Measurements from ENCODE around the gene ADAP1. TPM values are rescaled to one million over a fixed set of nuclear protein-coding genes. Genes with fewer than 3 reads are reported as not detected.
A peak's percentile ranks its signal among the peaks of the same experiment; 100 is the strongest.

ADAP1 gene
- total and polyA plus RNA-seq, 2 of the 13 experiments (the other 11 are each of a cell fraction or from before 2014, with no cell fraction given) = 10.5 to 24.6 TPM

DNA sequence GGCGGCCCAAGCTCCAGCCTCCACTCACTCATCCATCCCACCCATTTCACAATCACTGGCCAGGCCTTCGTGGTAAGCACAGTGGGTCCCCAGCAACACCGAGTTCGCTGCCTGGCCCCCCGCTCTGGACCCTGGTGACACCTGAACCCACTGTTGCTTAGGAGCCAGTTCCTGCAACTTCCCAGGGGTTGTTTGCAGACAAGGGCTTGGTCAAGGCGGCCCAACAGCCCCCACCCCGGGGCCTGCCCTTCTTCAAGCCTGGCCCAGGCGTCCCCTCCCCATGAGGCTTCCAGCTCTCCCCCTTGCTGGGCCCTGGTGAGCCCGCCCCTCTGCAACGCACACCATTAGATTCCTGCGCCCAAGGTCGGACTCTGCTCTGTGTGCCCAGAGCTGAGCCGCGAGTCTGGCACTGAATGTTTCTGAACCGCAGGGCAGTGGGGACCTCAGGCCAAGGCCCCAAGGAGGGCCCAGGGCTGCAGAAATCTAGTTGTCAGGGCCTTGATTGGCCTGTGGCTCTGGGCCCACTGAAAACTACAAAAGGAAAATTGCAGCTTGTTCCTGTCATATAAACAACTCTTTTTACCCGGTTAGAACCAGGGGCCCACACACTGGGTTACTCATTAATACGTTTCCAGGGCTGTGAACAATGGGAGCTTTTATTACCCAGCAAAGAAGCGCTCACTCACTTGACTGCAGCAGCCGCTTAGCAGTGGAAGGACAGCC is 23.0 kb upstream of the ADAP1 start (continued):
- TF ChIP-seq, protein P1, sequence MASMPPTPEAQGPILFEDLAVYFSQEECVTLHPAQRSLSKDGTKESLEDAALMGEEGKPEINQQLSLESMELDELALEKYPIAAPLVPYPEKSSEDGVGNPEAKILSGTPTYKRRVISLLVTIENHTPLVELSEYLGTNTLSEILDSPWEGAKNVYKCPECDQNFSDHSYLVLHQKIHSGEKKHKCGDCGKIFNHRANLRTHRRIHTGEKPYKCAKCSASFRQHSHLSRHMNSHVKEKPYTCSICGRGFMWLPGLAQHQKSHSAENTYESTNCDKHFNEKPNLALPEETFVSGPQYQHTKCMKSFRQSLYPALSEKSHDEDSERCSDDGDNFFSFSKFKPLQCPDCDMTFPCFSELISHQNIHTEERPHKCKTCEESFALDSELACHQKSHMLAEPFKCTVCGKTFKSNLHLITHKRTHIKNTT (CRISPR knock-in tag; IDR thresholded peaks at IDR 0.05) = no peak
- TF ChIP-seq RBM39 (IDR thresholded peaks at IDR 0.05; ENCODE audit: low read depth, low read length, poor library complexity, severe bottlenecking) = peak; percentile 77
- no peak for TF ChIP-seq PCBP1 (IDR thresholded peaks at IDR 0.05; ENCODE audit: borderline replicate concordance, low read depth, low read length)
- peak; percentile 81; the same call in 1 of the 2 replicates for TF ChIP-seq ZNF790 (CRISPR knock-in tag; IDR thresholded peaks at IDR 0.05; ENCODE audit: borderline replicate concordance)
- TF ChIP-seq MTF2 (CRISPR knock-in tag; IDR thresholded peaks at IDR 0.05; ENCODE audit: borderline replicate concordance) = no peak
- TF ChIP-seq ZNF605 (CRISPR knock-in tag; IDR thresholded peaks at IDR 0.05) = peak; percentile 80
- no peak for TF ChIP-seq NFIB (CRISPR knock-in tag; IDR thresholded peaks at IDR 0.05; ENCODE audit: borderline replicate concordance)
- TF ChIP-seq CCDC6 (CRISPR knock-in tag; IDR thresholded peaks at IDR 0.05) = peak; percentile 65
- no peak for TF ChIP-seq NRL (CRISPR knock-in tag; IDR thresholded peaks at IDR 0.05; ENCODE audit: borderline replicate concordance)
- TF ChIP-seq, protein P2, sequence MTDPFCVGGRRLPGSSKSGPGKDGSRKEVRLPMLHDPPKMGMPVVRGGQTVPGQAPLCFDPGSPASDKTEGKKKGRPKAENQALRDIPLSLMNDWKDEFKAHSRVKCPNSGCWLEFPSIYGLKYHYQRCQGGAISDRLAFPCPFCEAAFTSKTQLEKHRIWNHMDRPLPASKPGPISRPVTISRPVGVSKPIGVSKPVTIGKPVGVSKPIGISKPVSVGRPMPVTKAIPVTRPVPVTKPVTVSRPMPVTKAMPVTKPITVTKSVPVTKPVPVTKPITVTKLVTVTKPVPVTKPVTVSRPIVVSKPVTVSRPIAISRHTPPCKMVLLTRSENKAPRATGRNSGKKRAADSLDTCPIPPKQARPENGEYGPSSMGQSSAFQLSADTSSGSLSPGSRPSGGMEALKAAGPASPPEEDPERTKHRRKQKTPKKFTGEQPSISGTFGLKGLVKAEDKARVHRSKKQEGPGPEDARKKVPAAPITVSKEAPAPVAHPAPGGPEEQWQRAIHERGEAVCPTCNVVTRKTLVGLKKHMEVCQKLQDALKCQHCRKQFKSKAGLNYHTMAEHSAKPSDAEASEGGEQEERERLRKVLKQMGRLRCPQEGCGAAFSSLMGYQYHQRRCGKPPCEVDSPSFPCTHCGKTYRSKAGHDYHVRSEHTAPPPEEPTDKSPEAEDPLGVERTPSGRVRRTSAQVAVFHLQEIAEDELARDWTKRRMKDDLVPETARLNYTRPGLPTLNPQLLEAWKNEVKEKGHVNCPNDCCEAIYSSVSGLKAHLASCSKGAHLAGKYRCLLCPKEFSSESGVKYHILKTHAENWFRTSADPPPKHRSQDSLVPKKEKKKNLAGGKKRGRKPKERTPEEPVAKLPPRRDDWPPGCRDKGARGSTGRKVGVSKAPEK (CRISPR knock-in tag; IDR thresholded peaks at IDR 0.05; ENCODE audit: borderline replicate concordance) = no peak
- peak; percentile 86 for TF ChIP-seq SP5 (CRISPR knock-in tag; IDR thresholded peaks at IDR 0.05; ENCODE audit: borderline replicate concordance, low read depth)
- TF ChIP-seq MTA3 (CRISPR knock-in tag; IDR thresholded peaks at IDR 0.05) = no peak
- TF ChIP-seq HMGA1 (CRISPR knock-in tag; conservative IDR thresholded peaks at IDR 0.05) = no peak
- TF ChIP-seq ZNF660 (CRISPR knock-in tag; IDR thresholded peaks at IDR 0.05; ENCODE audit: borderline replicate concordance, low read depth) = no peak
- 0 out of 2 replicates have a peak, but pooled peaks have one; percentile 41 for TF ChIP-seq KDM4B (CRISPR knock-in tag; IDR thresholded peaks at IDR 0.05)
- peak; percentile 58; the same call in 1 of the 2 replicates for TF ChIP-seq FOXK1 (CRISPR knock-in tag; IDR thresholded peaks at IDR 0.05; ENCODE audit: borderline replicate concordance, low read depth)
- TF ChIP-seq MIXL1 (CRISPR knock-in tag; IDR thresholded peaks at IDR 0.05) = no peak; the same call in 1 of the 2 replicates
- TF ChIP-seq, protein P3, sequence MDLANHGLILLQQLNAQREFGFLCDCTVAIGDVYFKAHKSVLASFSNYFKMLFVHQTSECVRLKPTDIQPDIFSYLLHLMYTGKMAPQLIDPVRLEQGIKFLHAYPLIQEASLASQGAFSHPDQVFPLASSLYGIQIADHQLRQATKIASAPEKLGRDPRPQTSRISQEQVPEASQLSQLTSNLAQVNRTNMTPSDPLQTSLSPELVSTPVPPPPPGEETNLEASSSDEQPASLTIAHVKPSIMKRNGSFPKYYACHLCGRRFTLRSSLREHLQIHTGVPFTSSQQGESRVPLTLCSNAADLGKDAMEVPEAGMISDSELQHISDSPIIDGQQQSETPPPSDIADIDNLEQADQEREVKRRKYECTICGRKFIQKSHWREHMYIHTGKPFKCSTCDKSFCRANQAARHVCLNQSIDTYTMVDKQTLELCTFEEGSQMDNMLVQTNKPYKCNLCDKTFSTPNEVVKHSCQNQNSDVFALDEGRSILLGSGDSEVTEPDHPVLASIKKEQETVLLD (CRISPR knock-in tag; IDR thresholded peaks at IDR 0.05; ENCODE audit: low read depth) = no peak
- no peak for TF ChIP-seq SETDB1 (CRISPR knock-in tag; IDR thresholded peaks at IDR 0.05; ENCODE audit: borderline replicate concordance)
- TF ChIP-seq ZNF296 (CRISPR knock-in tag; conservative IDR thresholded peaks at IDR 0.05) = no peak
- no peak for TF ChIP-seq RFXANK (CRISPR knock-in tag; IDR thresholded peaks at IDR 0.05)
- 0 out of 2 replicates have a peak, but pooled peaks have one; percentile 75 for TF ChIP-seq THYN1 (CRISPR knock-in tag; IDR thresholded peaks at IDR 0.05; ENCODE audit: borderline replicate concordance, low read depth)
- TF ChIP-seq ZNF530 (CRISPR knock-in tag; IDR thresholded peaks at IDR 0.05; ENCODE audit: low read depth) = no peak
- no peak for TF ChIP-seq ZFP1 (CRISPR knock-in tag; IDR thresholded peaks at IDR 0.05)
- TF ChIP-seq RORA (CRISPR knock-in tag; IDR thresholded peaks at IDR 0.05) = no peak
- TF ChIP-seq STAT5B (CRISPR knock-in tag; IDR thresholded peaks at IDR 0.05) = no peak
- peak; percentile 68; the same call in 1 of the 2 replicates for TF ChIP-seq ZSCAN31 (CRISPR knock-in tag; IDR thresholded peaks at IDR 0.05; ENCODE audit: low read depth)
